GM18519 (cell line): ENCODE measurements around the gene PAIP2.
"Not testable (repeated sequence)": the region's sequence is repeated elsewhere in the genome, so short reads cannot be mapped to it uniquely, and the experiment has no call there.

ENCODE experiments used
- ATAC-seq: cut with Tn5 transposase; IDR thresholded peaks from one replicate; pipeline ENCODE4 v1.9.1; 2021; ENCODE audit warnings: mild to moderate bottlenecking, moderate library complexity; ENCODE audit not compliant: unreplicated experiment, low FRiP score

Gene PAIP2

DNA sequence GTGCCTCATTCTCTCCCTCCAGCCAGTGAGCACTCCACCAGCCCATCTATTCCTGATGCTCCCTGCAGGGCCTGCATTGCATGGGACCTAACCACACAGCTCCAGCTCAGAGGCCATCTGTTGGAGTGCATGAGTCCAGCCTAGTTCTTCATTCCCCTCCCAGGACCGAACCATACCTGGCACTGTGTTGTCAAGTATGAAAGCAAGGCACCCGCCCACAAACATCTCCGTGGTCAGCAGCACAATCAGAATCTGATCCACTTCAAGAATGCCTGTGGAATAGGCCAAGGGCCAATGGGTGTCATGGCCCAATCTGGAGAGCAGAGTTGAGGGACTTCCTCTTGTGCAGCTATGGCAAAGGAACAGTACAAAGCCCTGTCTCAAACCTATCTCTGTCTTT lies 35.6 kb downstream of the PAIP2 start:
- no peak for ATAC-seq

DNA sequence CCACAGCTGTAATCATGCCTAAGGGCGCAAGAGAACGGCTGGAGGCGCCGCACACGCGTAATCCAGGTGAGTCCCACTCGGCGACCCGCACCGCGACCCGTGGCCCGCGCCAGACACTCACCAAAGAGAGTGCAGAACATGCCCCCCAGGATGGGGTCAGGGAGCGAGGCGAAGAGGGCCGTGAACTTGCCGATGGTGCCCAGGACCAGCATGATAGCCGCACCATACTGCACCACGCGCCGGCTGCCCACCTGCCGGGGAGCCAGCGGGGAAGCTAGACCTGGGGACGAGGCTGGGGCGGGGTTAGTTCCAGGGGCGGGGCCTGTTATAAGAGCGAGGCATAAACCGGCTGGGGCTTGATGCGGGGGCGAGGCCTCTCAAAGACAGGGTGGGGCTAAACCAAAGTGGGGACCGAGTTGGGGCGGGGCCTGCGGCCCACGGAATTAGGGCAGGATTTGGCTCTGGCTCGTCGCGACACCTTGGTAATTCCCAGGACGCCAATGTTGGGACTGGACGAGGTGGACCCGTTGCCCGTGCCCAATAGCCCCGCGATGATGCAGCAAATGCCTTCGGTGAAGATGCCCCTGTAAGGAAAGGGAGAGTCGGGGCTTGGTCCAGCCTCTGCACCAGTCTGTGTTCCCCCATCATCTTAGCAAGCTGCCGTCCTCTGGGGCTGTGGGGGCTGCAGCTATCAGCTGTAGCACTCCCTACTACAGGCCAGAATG lies 36.6 kb downstream of the PAIP2 start:
- no peak for ATAC-seq

DNA sequence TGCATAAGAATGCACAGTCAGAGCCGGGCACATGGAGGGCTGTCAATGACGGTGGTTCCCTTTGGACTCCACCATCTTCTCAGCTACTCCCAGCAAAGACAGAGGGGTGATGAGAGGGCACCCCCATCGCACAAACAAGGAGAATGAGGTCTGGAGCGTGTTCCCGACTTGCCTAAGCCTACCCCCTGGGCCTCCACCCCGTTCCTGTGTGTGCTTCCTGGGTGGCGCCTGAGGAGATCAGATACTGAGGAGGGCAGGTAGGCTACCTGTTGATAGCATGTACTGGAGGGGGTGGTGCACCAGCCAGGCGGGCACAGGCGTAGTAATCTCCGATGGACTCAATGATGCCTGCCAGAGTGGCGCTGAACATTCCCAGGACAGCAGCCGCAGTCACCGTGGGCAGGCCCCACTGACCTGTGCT lies 37.3 kb downstream of the PAIP2 start:
- ATAC-seq, result no peak

DNA sequence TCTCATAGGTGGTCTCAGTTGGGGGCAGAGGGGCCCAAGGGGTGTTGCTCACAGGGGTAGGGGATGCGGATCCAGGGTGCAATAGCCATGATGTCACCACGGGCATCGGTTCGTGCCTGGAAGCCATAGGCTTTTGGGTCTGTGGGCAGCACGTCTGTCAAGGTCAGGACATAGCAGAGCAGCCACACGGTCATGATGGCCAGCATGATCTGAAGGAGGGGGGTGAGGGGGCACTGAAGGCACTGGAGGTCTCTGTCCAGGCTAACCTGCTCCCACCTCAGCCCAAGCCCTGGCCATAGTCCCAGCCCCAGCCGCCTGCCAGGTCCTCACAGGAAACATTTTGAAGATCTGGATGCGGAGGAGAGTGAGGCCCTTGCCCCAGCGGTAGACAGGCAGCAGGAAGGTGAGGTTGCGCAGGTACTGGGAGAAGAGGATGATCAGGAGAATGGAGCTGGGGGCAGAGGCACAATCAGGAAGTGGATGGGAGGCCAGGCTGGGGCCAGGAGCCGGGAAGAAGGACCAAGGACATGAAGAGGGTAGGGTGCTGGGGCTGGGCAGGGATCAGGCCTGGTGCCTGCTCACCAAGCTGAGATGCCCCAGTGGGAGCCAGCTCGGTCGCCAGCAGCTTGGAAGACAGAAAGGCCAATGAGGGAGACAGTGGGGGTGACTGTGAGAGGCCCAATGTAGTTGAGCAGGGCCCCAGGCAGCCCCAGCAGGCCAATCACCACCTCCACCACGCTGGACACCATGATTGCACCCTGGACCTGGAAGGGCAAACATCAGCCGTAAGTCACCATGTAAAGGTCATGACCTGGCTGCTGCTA lies 38.2 kb downstream of the PAIP2 start:
- ATAC-seq, result no peak

DNA sequence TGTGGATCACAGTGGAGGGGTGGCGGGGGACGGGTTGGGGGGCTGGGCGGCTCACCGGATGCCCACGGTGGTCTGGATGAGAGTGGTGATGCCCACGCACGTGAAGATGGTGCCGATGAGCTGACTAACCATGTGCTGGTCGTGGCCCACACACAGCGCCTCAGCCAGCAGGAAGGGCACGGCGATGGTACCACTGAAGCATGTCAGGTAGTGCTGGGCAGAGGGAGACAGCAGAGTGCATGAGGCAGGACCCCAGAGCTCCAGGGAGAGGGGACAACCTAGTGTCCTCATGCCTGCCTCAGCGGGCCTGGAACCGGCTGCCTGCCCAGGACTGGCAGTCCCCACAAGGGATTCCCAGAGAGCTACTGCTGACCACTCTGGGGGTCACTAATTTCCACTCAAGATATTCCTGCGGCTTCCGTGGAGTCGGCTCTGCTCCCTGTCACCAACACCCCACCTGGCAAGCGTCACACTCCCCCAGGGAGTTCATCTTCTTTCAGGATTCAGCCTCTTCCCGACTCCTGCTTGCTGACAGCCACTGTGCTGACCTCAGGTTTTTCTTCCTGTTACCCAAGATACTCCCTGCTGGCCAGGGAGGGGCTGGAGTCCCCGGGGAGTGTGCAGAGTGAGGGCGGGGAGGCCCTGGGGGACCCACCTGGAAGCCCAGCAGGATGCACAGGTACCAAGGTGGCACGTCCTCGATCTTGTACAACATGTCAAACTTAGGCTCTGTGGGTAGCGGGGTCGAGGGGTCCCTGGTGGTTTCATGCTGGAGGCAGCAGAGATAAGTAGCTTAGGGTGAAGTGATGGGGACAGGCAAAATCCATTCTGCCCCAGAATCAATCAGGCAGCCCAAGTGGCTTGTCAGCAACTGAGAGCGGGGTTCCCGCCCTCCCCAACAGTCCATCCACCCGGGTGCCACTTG lies 40.4 kb downstream of the PAIP2 start:
- ATAC-seq, result no peak

DNA sequence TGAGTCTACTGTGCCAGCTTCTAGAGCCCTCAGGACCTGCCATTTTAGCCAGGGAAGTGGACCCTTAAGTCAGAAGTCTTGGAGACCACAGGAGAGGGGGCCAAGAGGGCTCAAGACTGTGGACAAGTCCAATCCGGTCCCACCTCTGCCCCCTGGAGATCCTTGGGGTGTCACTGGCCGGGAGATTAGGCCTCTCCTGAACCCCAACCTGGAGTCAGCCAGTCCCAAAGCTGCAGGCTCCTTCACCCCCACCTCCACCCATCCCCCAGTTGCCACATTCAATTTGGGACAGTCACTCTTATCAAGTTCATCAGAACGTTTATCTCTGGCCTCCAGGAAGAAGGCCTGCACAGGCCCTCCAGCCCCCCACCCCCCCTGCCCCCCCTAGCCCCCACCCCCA lies 41.2 kb downstream of the PAIP2 start:
- no peak for ATAC-seq

DNA sequence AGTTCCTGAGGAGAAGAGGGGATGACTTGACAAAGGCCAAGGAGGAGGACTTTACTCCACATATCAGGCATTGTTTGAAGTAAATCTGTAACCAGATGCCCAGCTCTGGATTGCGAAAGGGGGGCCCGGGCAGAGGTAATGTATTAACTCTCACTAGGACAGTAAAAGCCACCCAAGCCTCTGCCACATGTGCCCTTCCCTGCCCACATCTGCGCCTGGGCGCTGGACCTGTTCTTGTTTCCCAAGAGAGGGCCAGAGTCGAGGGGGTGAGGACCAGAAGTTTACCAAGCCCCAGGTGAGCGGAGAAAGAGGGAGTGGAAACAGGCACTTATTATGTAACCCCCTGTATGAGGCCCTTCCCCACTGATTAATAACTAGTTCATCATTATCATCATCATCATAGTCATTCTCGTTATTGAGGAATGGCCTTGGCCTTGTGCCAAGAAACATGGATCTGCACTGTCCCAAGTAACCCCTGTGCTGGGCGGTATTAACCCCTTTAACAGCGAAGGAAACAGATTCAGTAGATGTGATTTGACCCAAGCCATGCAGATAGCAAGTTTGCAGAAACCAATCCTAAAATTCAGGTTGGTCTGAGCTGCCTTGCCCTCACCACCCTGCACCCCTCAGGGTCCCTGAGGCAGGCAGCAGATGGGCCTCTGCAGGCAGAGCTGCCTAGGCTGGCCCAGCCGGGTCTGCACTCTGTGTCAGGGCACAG lies 41.8 kb downstream of the PAIP2 start, which contains the start of gene SLC23A1:
SLC23A1 (minus strand) TSS at position 23 of the 718 bp plus-strand sequence. CDS start 44 bp downstream, outside the sequence.
- no peak for ATAC-seq

DNA sequence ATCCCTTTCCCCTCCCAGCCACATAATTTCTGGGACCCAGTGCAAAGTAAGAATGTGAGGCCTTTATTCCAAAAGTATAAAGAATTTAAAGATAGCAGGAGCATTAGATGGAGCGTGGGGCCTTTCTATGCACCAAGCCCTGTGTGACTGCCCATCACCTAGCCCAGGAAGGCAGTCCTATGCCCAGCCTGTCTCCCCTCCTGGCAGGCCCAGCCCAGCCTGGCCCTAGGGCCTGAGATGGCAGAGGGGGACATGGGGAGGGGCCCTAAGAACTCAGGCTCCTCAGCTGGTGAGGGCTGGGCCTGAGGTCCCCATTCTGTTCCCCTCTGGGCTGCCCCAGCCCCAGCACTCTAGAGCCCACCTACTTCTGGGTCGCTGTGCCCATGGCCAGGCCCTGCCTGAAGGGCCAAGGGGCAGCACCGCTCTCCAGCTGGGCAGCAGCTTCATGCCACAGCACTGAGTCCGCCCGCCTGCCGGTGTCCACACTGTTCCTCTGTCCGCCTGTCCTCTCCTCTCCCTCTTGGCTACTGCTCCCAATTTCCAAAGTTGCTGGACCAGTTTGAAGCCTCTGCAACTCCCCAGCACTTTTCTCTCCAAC lies 42.4 kb downstream of the PAIP2 start:
- no peak for ATAC-seq

DNA sequence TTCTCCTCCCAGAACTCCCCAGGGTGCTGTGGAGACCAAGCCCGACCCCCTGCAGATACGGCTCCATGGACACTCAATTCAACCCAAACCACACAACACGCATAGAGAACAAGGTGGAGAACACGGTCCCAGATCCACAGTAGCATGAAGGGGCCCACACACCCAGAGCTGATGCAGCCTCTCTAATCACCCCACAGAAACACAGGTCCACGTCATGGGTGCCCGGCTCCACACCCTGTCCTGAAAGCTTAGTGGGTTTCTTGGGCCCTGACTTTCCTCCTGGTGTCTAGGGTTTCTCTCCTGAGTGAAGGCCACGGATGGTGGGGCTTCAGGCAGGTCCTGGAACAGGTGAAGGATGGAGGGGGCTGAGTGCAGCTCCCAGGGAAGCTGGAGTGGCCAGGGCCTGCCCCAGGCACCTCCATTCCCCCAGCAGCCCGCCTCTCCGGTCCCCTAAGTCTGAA lies 43.0 kb downstream of the PAIP2 start:
- no peak for ATAC-seq

DNA sequence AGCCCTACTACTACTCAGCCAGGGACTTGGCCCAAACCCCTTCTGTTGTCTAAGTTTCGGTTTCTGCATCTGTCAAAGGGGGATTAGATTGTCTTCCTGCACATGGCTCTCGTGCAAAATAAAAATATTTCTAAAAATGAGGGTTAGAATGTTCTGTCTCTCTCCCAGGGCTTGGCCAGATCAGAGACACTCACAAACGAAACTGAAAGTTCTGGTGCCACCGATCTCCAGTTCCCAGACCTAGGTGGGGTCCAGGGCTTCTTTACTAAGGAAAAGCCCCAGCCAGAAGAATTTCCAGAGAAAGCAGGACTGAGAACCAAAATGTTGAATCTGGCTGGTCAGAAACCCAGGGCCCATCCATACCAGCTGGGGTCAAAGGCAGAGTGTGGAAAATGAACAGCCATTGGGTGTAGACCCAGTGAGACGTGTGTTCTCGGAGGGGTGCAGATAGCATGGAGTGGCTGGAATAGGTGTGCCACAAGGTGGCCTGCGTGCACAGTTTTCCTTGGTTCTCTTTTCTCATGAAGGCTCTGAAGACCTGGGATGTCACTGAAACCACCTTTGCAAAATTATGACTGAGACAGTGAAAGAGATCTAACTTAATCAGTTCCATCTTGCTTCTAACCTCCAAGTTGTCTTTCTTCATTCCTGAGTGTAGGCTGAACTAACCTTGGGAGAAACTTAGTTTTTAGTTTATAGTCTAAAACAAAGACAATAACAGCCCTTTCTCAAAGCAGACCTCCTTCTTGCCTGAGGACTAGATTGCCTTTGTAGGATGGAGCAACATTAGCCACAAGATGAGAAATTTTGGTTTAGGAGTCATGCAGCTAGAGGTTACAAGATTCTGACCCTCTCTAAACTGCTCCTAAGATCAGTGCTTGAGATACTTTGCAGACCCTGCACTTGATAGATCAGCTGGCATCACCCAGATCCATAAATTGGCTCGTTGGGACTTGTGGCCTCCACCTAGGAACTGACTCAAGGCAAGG lies 43.7 kb downstream of the PAIP2 start:
- no peak for ATAC-seq

DNA sequence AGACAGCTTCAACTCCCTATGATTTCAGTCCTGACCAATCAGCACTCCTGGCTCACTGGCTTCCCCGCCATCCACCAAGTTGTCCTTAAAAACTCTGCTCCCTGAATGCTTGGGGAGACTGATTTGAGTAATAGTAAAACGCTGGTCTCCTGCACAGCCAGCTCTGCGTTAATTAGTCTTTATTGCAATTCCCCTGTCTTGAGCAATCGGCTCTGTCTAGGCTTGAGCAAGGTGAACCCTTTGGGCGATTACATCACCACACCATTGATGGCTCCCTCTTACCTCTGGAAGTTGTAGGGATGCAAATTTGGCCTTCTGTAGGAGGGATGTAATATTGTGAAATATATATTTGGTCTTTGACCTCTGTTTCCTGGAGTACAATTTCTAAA lies 44.4 kb downstream of the PAIP2 start:
- ATAC-seq, result no peak

DNA sequence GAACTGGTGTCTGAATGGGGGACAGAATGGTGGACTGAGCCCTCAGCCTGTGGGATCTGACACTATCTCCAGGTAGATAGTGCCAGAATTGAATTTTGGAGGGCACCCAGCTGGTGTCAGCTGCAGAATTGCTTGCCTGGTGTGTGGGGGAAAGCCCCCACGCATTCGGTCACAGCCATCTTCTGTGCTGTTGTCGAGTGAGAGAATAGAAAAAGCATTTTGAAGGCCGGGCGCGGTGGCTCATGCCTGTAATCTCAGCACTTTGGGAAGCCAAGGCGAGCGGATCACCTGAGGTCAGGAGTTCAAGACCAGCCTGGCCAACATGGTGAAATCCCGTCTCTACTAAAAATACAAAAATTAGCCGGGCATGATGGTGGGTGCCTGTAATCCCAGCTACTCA lies 45.3 kb downstream of the PAIP2 start:
- not testable (repeated sequence) for ATAC-seq

DNA sequence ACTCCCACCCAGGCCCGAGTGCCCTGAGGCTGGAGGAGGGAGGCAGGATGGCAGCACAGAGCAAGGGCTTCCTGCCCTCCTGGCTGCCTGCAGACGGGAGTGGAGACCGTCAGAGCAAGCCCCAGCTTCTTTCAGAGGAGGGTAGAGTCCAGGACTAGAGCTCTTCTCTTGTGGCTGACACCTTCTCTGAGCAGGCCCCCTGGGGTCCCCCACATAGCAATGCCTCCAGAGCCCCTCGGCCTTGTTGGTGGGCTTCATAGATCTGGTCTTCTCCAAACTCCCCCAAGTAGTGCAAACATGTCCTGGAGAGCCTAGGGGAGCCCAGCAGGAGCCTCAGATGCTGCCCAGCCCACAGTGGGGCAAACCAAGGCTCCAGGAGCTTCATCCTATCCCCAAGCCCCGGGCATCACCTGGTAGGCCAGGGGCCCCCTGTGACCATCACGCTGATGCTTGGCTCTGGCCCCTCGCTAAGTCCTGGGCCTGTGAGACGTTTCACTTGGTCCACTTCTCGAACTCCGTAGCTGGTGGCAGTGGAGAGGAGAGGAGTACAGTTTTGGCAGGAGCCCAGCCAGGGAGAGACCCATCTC lies 46.0 kb downstream of the PAIP2 start:
- ATAC-seq, result no peak

DNA sequence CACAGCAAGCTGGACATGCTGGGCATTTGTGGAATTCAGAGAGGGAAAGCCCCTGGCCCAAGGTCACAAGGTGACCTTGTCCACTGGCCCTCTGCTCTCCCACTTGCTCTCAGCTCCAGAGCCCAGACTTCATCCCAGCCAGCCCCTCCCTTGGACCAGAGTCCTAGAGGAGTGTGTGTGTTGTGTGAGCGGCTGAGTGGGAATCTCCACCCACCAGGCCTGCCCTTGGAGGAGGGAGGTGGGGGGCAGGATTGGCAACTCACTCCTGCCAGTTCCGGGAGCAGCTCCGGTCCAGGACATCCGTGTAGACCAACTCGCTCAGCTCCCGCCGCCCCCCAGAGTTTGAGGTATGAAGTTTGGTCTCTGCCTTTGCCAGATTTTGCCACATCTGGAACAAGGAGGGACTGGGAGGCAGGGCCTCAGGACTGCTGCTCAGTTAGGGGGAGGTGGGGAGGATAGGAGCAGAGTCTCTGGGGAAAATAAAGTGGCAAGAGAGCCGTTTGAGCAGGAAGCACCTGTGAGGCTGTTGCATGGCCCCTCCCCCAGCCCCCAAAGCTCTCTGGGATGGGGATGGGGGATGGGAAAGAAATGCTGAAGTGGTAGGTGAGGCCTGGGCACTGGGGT lies 46.7 kb downstream of the PAIP2 start:
- ATAC-seq, result no peak

DNA sequence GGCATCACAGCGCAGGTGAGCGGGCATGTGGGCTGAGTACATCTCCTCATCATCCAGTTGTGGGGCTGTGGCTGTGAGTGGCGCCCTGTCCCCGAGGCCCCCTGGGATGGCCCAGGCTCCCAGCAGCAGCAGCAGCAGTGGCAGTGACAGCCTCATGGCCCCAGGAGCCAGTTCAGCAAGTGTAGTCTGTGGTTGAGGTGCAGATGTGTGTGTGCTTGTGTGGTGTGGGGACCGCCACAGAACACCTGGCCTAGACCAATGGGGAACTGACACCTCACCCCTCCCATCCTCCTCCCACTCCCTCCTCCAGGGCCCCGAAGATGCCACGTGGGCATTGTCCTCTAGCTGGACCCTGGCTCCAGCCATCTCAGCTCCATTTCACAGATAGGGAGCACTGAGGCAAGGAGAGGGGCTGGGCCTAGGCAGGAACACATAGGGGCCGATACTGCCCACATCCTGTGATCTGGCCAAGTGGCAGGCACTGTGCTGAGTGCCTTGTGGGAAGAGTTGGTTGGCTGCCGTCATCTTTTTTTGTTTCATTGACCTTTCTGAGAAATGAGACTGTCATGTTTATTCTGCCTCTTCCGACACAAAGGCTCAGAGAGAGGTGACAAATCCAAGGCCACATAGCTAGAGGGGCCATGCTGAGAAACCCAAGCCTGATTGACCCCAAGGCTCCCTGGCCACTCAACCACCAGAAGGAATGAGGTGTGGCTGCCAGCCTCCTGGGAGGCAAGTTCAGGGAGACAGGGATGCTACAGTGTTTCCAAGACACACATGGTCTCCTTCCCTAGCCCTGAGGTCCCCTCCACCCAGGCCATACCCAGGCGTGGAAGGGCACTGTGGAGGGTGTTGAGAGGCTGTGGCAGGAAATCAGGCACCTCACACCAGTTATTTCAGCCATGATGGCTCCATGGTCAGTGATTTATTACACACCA lies 48.3 kb downstream of the PAIP2 start, which contains the start of gene MZB1:
MZB1 (minus strand) TSS at position 213 of the 938 bp plus-strand sequence; CDS start at position 156, 57 bp downstream.
- ATAC-seq, result peak; percentile 24
